HG02884 (cell line): Measurements from ENCODE around the gene SNX9.

Experiments used
- ATAC-seq: cut with Tn5 transposase; IDR thresholded peaks from one replicate; pipeline ENCODE4 v1.9.1; 2021; ENCODE audit warnings: mild to moderate bottlenecking, moderate library complexity; ENCODE audit not compliant: unreplicated experiment

SNX9 gene

GRCh38 chr6:157989541-157990289 is 166.7 kb downstream of the SNX9 start:
- no peak for ATAC-seq

DNA sequence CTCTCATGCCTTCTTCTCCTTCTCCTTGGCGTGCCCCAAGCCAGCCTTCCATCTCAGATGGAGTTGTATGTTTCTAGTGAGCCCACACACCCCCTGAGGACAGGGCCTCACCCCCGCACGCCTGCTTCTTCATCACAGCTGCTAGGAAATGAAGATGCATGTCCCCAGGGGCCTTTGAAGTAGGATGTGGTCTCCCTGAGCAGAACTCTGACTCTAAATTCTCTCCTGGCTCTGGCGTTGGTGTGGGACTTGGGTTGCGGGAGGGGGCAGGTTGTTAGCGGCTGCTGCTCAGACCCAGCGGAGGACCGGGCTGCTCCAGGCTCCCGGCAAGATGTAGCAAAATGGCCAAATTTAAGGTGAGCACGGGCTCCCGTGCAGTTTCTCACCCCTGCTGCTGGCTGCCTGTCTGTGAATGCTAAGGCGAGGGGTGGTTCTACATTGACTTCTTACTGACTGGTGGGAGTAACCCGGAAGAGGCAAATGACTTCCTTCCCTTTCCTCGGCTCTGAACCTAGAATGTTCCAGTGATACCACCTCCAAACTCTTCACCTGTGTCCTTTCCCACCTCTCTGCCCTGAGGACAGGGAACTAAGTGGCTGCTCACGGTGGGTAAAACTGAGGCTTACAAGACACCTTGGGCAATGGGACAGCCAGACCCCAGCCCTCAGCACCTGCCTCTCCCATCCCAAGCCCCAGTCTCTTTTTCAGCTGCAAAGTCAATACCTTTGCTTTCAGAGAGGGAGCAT is 167.4 kb downstream of the SNX9 start:
- peak; percentile 71 for ATAC-seq

DNA sequence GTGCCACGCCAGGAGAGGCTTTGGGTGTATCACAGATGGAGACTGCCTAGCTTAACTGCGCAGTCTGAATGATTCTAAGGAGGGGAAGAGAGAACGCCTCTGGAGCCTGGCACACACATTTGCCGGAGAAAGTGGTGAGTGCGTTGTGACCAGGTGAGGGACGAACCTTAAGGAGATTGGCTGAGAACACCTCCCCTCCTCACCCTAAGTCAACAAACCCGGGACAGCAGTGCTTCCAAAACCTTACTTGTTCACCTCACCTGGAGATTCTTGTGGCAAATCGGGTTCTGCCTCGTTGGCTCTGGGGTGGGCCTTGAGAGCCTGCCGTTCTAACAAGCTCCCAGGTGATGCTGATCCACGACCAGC is 168.0 kb downstream of the SNX9 start:
- ATAC-seq, result no peak

GRCh38 chr6:157993076-157993475 is 170.0 kb downstream of the SNX9 start:
- ATAC-seq, result no peak

DNA sequence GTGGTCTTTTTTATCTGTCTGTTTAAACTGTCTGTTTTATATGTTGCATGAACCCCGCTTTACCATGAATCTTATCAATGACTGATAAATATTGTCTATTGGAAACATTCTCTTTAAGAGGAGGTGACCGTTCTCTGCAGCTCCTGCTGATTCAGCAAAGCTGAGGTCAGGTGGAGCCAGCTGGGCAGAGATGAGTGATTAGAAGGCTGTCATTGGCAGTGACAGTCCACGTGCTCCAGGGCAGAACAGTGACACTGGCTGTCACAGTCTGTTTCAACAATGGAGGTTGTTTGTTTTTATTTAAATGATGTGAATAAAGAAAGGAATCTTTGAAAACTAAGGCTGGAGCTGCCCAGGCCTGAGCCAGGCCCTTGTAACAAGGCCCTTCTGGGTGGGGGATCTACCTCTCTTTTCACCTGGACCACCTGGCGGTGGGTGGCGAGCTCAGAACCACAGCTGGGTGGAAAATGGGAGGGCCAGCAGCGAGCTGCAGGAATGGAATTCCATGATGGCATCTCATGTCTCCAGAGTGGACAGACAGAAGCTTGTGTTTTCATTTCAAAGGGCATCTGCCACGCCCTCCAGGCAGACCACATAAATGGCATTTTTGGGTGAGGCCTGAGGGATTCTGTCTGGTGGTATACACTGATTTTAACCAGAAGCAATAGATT is 171.2 kb downstream of the SNX9 start:
- ATAC-seq, result no peak
